Uterus (tissue), 4 donors: ENCODE measurements around the gene TMA7B. TPM values are rescaled to one million over a fixed set of nuclear protein-coding genes. Genes with fewer than 3 reads are reported as not detected.

Experiments used
- DNase-seq, 2 donors: peaks; one replicate each; pipeline ENCODE4 v3.0.0-alpha.2; 2019 to 2020
- H3K27ac ChIP-seq, 2 donors: fragments of 200-600 bp; sonication (generic); 1 replicate in 1 of 2; 2 replicates in 1 of 2; pipeline ENCODE4 v1.5.1; 2016 to 2018
- H3K27me3 ChIP-seq, 2 donors: fragments of 200-600 bp; sonication (generic); one replicate each; pipeline ENCODE4 v1.5.1; 2018 to 2019; ENCODE audit warnings: control low read depth in 1 of 2
- H3K36me3 ChIP-seq, 2 donors: fragments of 200-600 bp; sonication (generic); one replicate each; pipeline ENCODE4 v1.5.1; 2019; ENCODE audit warnings: control low read depth in 1 of 2
- H3K4me1 ChIP-seq, 2 donors: fragments of 200-600 bp; sonication (generic); one replicate each; pipeline ENCODE4 v1.5.1; 2018 to 2019; ENCODE audit warnings: control low read depth in 1 of 2
- H3K4me3 ChIP-seq, 2 donors: fragments of 200-600 bp; sonication (generic); 1 replicate in 1 of 2; 2 replicates in 1 of 2; pipeline ENCODE4 v1.5.1; 2018 to 2019; ENCODE audit warnings: mild to moderate bottlenecking in 1 of 2
- H3K9me3 ChIP-seq, 2 donors: fragments of 200-600 bp; sonication (generic); one replicate each; pipeline ENCODE4 v1.5.1; 2019; ENCODE audit warnings: control low read depth in 1 of 2
- CTCF ChIP-seq, 4 experiments: fragments of 200-600 bp in 2 of 4; fragments of 450-650 bp in 2 of 4; sonication (generic) in 2 of 4; IDR thresholded peaks; one replicate each; pipeline ENCODE4 v1.5.1; 2016 to 2019; ENCODE audit warnings: antibody characterized with exemption in 4 of 4, mild to moderate bottlenecking in 2 of 4, moderate library complexity in 1 of 4
- POLR2A ChIP-seq, 2 donors: fragments of 450-650 bp; IDR thresholded peaks; one replicate each; pipeline ENCODE4 v1.6.1; 2016; ENCODE audit warnings: antibody characterized with exemption in 2 of 2, mild to moderate bottlenecking in 1 of 2, moderate library complexity in 1 of 2
- intact Hi-C: fragments of 100-400 bp; cut with DNase I; formaldehyde crosslinking; loops from one replicate; pipeline ENCODE4 v1.15.1; 2023; ENCODE audit warnings: low total_unique reads
- total RNA-seq, 4 donors: library from RNA; depleted of rRNA in 3 of 4; stranded (reverse); fragments of >200 nt in 3 of 4; gene quantifications; one replicate each; pipeline versions ENCODE4 v1.1.0 to v1.2.4, GENCODE V29; 2014 to 2023
- donor health status: DM: yes; HTN: yes; CAD: no.

The TMA7B gene
- total RNA-seq, 4 donors from 2014 or later = not detected

- intact Hi-C loops = no loop called here
- H3K27ac ChIP-seq = no peak overlapping the region
- TF ChIP-seq POLR2A (IDR thresholded peaks at IDR 0.05) (no peak), CTCF (IDR thresholded peaks at IDR 0.05) (no peak)
Observed at GRCh38 chr22:39954584-39955055, 5.6 kb upstream of the TMA7B start.

GRCh38 chr22:39955675-39956074 is 4.5 kb upstream of the TMA7B start:
- no peaks in the 10 kb centered on the region for H3K9me3 ChIP-seq
- H3K4me1 ChIP-seq = no peaks in the 10 kb centered on the region
- H3K36me3 ChIP-seq = no peaks in the 10 kb centered on the region
- H3K27me3 ChIP-seq = no peaks in the 10 kb centered on the region
- no peak for DNase-seq
- no peak overlapping the region for H3K27ac ChIP-seq
- H3K4me3 ChIP-seq = no peak overlapping the region
- TF ChIP-seq CTCF (IDR thresholded peaks at IDR 0.05) (no peak), POLR2A (IDR thresholded peaks at IDR 0.05) (no peak)
- intact Hi-C loops = no loop called here

More at GRCh38 chr22:39954584-39955055, 5.6 kb upstream of the TMA7B start:
- H3K36me3 ChIP-seq = no peaks in the 10 kb centered on the region
- no peaks in the 10 kb centered on the region for H3K9me3 ChIP-seq
- no peak for DNase-seq
- no peaks in the 10 kb centered on the region for H3K27me3 ChIP-seq
- no peak overlapping the region for H3K4me3 ChIP-seq
- H3K4me1 ChIP-seq = no peaks in the 10 kb centered on the region

- no peak overlapping the region for H3K4me3 ChIP-seq
- no peak overlapping the region for H3K27ac ChIP-seq
- intact Hi-C loops = no loop called here
Observed at GRCh38 chr22:39956932-39957664, 3.1 kb upstream of the TMA7B start.

DNA sequence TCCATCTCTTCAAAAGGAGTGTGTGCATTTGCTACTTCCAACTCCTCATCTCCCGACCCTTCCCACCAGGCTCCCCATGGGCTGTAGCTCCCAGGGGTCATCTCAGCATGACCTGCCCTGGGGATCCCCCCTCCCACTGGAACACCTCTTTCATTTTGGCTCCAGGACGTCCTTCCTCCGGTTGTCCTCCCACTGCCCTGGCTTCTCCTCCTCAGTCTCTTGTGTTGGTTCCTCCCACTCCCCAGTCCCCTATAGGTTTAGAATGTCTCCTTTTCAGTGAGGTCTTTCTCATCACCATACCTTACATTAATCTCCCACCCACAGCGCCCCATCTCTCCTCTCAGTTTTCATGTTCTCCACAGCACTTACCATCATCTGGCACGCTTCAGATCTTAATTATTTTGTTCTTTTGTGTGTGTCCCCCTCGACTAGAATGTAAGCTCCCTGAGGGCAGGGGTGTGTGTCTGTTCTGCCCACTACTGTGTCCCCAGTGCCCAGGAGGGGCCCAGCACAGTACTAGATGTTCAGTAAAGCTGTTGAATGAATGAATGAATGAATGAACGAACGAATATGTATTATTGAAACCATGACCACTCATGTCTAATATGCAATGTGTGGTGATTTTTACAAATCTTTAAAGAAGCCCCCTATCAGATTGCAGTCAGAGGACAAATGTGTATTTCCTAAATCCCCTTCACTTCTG is 2.0 kb upstream of the TMA7B start:
- Histone ChIP-seq H3K27ac (no peak overlapping the region), H3K36me3 (no peaks in the 10 kb centered on the region), H3K27me3 (no peaks in the 10 kb centered on the region), H3K9me3 (no peaks in the 10 kb centered on the region), H3K4me3 (no peak overlapping the region), H3K4me1 (no peaks in the 10 kb centered on the region)
- no peak for DNase-seq
- intact Hi-C loops = no loop called here
- TF ChIP-seq CTCF (IDR thresholded peaks at IDR 0.05) (no peak), POLR2A (IDR thresholded peaks at IDR 0.05) (no peak)

More at GRCh38 chr22:39956932-39957664, 3.1 kb upstream of the TMA7B start:
- Histone ChIP-seq H3K9me3 (no peaks in the 10 kb centered on the region), H3K36me3 (no peaks in the 10 kb centered on the region), H3K4me1 (no peaks in the 10 kb centered on the region), H3K27me3 (no peaks in the 10 kb centered on the region)
- no peak for DNase-seq
- no peak for TF ChIP-seq CTCF (IDR thresholded peaks at IDR 0.05)
- TF ChIP-seq POLR2A (IDR thresholded peaks at IDR 0.05) = no peak
